CD4-positive, alpha-beta T cell (primary cell): ENCODE results near the gene ABCC9. TPM values are rescaled to one million over a fixed set of nuclear protein-coding genes. Genes with fewer than 3 reads are reported as not detected.

Source experiments
- ATAC-seq: fragments of 200-7000 bp; cut with Tn5 transposase; one replicate; pipeline ENCODE4 v1.10.0; 2022; ENCODE audit warnings: mild to moderate bottlenecking; ENCODE audit not compliant: poor library complexity
- CTCF ChIA-PET: fragments of 350-600 bp; sonication (Branson Sonifier 250); formaldehyde crosslinking; loops from one replicate; lab custom pipeline; 2021; ENCODE audit warnings: antibody characterized with exemption, inconsistent platforms; lab: Charles Lee
- POLR2A ChIA-PET: fragments of 350-600 bp; sonication (Branson Sonifier 250); formaldehyde crosslinking; loops from one replicate; lab custom pipeline; 2021; ENCODE audit warnings: antibody characterized with exemption, inconsistent platforms; lab: Charles Lee
- DNase-seq, 14 experiments: peaks; one replicate each; pipeline ENCODE4 v3.0.0-alpha.2; 2013 to 2020; ENCODE audit warnings: mixed read lengths in 2 of 14
- H3K27ac ChIP-seq, 2 donors: one replicate each; pipeline versions ENCODE4 v1.5.1 to v1.7.0; 2013; ENCODE audit warnings: low read length in 2 of 2, low read depth in 1 of 2, mild to moderate bottlenecking in 1 of 2
- H3K27me3 ChIP-seq, 2 experiments: 1 replicate in 1 of 2; 2 replicates in 1 of 2; pipeline versions ENCODE4 v1.6.1 to v1.7.0; 2013; ENCODE audit warnings: low read length in 2 of 2, control low read depth in 1 of 2, mild to moderate bottlenecking in 1 of 2, moderate library complexity in 1 of 2; ENCODE audit not compliant: insufficient read depth in 2 of 2, control insufficient read depth in 1 of 2
- H3K36me3 ChIP-seq: one replicate; pipeline ENCODE4 v1.6.1; 2013; ENCODE audit warnings: low read length, control low read depth; ENCODE audit not compliant: insufficient read depth
- H3K4me1 ChIP-seq: one replicate; pipeline ENCODE4 v1.6.1; 2013; ENCODE audit warnings: low read length, control low read depth; ENCODE audit not compliant: insufficient read depth
- H3K4me3 ChIP-seq: one replicate; pipeline ENCODE4 v1.5.1; 2013; ENCODE audit warnings: mild to moderate bottlenecking, low read length, moderate library complexity
- H3K9me3 ChIP-seq, 2 experiments: 1 replicate in 1 of 2; 2 replicates in 1 of 2; pipeline versions ENCODE4 v1.6.1 to v1.7.0; 2013; ENCODE audit warnings: low read length in 2 of 2, mild to moderate bottlenecking in 2 of 2, control low read depth in 1 of 2, moderate library complexity in 1 of 2; ENCODE audit not compliant: control insufficient read depth in 1 of 2, insufficient read depth in 1 of 2
- H3K27ac Mint-ChIP-seq: one replicate; pipeline ENCODE4 v1.8.0; 2020; ENCODE audit warnings: mixed read lengths
- H3K27me3 Mint-ChIP-seq: one replicate; pipeline ENCODE4 v1.8.0; 2021; ENCODE audit warnings: mixed read lengths
- H3K36me3 Mint-ChIP-seq: one replicate; pipeline ENCODE4 v1.8.0; 2021; ENCODE audit warnings: low read depth, mixed read lengths
- H3K4me1 Mint-ChIP-seq: one replicate; pipeline ENCODE4 v1.8.0; 2021; ENCODE audit warnings: low read depth, mixed read lengths
- H3K4me3 Mint-ChIP-seq: one replicate; pipeline ENCODE4 v1.8.0; 2020; ENCODE audit warnings: mild to moderate bottlenecking, mixed read lengths
- H3K9me3 Mint-ChIP-seq: one replicate; pipeline ENCODE4 v1.8.0; 2020; ENCODE audit warnings: mixed read lengths
- intact Hi-C, 2 experiments: fragments of 100-400 bp; cut with DNase I in 1 of 2; cut with micrococcal nuclease in 1 of 2; formaldehyde crosslinking; loops; one replicate each; pipeline versions ENCODE4 v1.15.1 to v1.9.0; 2023 to 2025; cut with DNase I, micrococcal nuclease
- total RNA-seq, 174 experiments: library from RNA in 2 of 174; stranded (reverse) in 2 of 174; gene quantifications; one replicate each; pipeline ENCODE4 v1.2.3 and lab custom pipeline; 2021 to 2026
- TF ChIP-seq, protein P1 (sequence below): fragments of 200-600 bp; IDR thresholded peaks from one replicate; pipeline ENCODE4 v1.8.0; 2022; ENCODE audit warnings: antibody characterized with exemption, mild to moderate bottlenecking

The ABCC9 gene
- total RNA-seq, 2 experiments from 2014 or later = not detected

DNA sequence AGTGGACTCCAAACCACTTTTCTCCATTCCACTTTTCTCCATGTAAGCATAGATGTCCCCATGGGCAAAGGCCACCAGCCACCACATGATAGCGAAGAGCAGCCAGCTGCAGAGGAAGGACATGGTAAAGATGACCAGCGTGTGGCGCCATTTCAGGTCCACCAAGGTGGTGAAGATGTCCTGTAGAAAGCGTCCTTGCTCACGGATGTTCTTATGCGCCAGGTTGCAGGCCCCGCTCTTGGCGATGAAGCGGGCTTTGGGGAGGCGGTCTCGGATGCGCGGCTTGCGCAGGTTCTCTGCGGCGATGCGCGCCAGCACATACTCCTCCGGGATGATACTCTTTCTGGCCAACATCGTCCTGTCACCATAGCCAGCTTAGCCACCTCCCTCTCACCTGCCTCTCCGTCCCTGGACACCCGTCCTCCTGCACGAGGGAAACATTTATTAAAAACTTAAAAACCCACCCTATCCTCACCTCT lies 167.9 kb downstream of the ABCC9 start:
- DNase-seq = peak in 2 of 14 experiments; percentile 1 to 8
- H3K27ac Mint-ChIP-seq = no peak overlapping the region
- peaks cover 14% of the 10 kb centered on the region for H3K4me1 ChIP-seq
- no peak overlapping the region for H3K27ac ChIP-seq
- CTCF ChIA-PET = no interaction called here
- no peaks in the 10 kb centered on the region for H3K36me3 ChIP-seq
- ATAC-seq = no peak
- H3K27me3 Mint-ChIP-seq = peaks cover 62% of the 10 kb centered on the region
- peak overlapping the region; percentile 47 for H3K4me3 Mint-ChIP-seq
- POLR2A ChIA-PET = no interaction called here
- peaks cover 10% of the 10 kb centered on the region for H3K4me1 Mint-ChIP-seq
- intact Hi-C loops = no loop called here
- H3K9me3 ChIP-seq = peaks cover 0 to 5% of the 10 kb centered on the region in 2 experiments
- peaks cover 25 to 36% of the 10 kb centered on the region in 2 experiments for H3K27me3 ChIP-seq
- no peak overlapping the region for H3K4me3 ChIP-seq
- TF ChIP-seq, protein P1, sequence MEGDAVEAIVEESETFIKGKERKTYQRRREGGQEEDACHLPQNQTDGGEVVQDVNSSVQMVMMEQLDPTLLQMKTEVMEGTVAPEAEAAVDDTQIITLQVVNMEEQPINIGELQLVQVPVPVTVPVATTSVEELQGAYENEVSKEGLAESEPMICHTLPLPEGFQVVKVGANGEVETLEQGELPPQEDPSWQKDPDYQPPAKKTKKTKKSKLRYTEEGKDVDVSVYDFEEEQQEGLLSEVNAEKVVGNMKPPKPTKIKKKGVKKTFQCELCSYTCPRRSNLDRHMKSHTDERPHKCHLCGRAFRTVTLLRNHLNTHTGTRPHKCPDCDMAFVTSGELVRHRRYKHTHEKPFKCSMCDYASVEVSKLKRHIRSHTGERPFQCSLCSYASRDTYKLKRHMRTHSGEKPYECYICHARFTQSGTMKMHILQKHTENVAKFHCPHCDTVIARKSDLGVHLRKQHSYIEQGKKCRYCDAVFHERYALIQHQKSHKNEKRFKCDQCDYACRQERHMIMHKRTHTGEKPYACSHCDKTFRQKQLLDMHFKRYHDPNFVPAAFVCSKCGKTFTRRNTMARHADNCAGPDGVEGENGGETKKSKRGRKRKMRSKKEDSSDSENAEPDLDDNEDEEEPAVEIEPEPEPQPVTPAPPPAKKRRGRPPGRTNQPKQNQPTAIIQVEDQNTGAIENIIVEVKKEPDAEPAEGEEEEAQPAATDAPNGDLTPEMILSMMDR = no peak
- H3K36me3 Mint-ChIP-seq = no peaks in the 10 kb centered on the region
- H3K9me3 Mint-ChIP-seq = no peaks in the 10 kb centered on the region

DNA sequence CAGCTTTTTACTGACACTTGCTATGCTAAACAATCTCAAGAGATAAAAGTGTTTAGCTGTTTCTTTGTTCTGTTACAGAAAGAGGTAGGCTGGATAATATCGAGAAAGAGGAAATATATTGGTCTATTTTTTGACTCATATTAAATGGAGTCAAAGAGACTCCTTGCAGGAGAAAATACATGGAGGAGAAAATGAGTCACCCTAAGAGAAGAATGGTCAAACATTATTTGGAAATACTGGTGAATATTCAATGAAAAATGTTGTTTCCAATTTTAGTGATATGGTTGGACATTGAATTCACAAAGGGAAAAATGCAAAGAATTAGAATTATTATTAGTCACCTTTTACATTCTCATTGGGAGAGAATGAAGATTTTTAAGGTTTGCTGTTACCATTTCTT lies 169.9 kb downstream of the ABCC9 start:
- H3K4me3 ChIP-seq = no peak overlapping the region
- Mint-ChIP-seq H3K4me3 (no peak overlapping the region), H3K9me3 (no peaks in the 10 kb centered on the region), H3K27ac (no peak overlapping the region), H3K4me1 (peaks cover 10% of the 10 kb centered on the region), H3K36me3 (no peaks in the 10 kb centered on the region), H3K27me3 (peaks cover 43% of the 10 kb centered on the region)
- no peak overlapping the region for H3K27ac ChIP-seq
- TF ChIP-seq, protein P1 = no peak
- H3K9me3 ChIP-seq = peaks cover 0 to 5% of the 10 kb centered on the region in 2 experiments
- H3K36me3 ChIP-seq = no peaks in the 10 kb centered on the region
- H3K27me3 ChIP-seq = peaks cover 22 to 28% of the 10 kb centered on the region in 2 experiments
- ChIA-PET CTCF (no interaction called here), POLR2A (no interaction called here)
- DNase-seq (no peak), ATAC-seq (no peak)
- H3K4me1 ChIP-seq = peaks cover 14% of the 10 kb centered on the region
- intact Hi-C loops = no loop called here

DNA sequence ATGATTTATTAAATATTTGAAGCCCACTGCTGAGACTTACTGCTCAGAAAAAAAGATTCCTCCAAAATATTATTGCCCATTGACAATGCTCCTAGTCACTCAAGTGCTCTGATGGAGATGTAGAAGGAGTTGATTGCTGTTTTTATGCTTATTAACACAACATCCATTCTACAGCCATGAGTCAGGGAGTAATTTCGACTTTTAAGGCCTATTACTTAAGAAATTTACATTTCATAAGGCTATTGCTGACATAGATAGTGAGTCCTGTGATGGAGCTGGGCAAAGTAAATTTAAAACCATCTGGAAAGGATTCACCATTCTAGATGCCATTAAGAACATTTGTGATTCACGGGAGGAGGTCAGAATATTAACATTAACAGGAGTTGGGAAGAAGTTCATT lies 171.9 kb downstream of the ABCC9 start:
- Histone ChIP-seq H3K27me3 (peaks cover 8 to 12% of the 10 kb centered on the region in 2 experiments), H3K27ac (no peak overlapping the region), H3K4me3 (no peak overlapping the region), H3K9me3 (peaks cover 0 to 5% of the 10 kb centered on the region in 2 experiments), H3K36me3 (no peaks in the 10 kb centered on the region), H3K4me1 (peaks cover 5% of the 10 kb centered on the region)
- Mint-ChIP-seq H3K9me3 (no peaks in the 10 kb centered on the region), H3K36me3 (no peaks in the 10 kb centered on the region), H3K27me3 (peaks cover 28% of the 10 kb centered on the region), H3K4me1 (peaks cover 10% of the 10 kb centered on the region), H3K27ac (no peak overlapping the region), H3K4me3 (no peak overlapping the region)
- CTCF ChIA-PET = no interaction called here
- no peak for ATAC-seq
- intact Hi-C loops = no loop called here
- TF ChIP-seq, protein P1 = no peak
- DNase-seq = no peak
- POLR2A ChIA-PET = no interaction called here
